NCI-H2196 treated with DMSO at 0.1 percent for 48 hours (cell line): ENCODE data around the gene MZB1.
"Not testable (repeated sequence)": the region's sequence is repeated elsewhere in the genome, so short reads cannot be mapped to it uniquely, and the experiment has no call there.

ENCODE experiments used
- DNase-seq: peaks from one replicate; lab custom pipeline; 2025; ENCODE audit not compliant: unreplicated experiment; lab: John Stamatoyannopoulos, UW

The MZB1 gene

DNA sequence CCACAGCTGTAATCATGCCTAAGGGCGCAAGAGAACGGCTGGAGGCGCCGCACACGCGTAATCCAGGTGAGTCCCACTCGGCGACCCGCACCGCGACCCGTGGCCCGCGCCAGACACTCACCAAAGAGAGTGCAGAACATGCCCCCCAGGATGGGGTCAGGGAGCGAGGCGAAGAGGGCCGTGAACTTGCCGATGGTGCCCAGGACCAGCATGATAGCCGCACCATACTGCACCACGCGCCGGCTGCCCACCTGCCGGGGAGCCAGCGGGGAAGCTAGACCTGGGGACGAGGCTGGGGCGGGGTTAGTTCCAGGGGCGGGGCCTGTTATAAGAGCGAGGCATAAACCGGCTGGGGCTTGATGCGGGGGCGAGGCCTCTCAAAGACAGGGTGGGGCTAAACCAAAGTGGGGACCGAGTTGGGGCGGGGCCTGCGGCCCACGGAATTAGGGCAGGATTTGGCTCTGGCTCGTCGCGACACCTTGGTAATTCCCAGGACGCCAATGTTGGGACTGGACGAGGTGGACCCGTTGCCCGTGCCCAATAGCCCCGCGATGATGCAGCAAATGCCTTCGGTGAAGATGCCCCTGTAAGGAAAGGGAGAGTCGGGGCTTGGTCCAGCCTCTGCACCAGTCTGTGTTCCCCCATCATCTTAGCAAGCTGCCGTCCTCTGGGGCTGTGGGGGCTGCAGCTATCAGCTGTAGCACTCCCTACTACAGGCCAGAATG is 11.4 kb downstream of the MZB1 start:
- DNase-seq = no peak

DNA sequence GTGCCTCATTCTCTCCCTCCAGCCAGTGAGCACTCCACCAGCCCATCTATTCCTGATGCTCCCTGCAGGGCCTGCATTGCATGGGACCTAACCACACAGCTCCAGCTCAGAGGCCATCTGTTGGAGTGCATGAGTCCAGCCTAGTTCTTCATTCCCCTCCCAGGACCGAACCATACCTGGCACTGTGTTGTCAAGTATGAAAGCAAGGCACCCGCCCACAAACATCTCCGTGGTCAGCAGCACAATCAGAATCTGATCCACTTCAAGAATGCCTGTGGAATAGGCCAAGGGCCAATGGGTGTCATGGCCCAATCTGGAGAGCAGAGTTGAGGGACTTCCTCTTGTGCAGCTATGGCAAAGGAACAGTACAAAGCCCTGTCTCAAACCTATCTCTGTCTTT is 12.5 kb downstream of the MZB1 start:
- DNase-seq = no peak

DNA sequence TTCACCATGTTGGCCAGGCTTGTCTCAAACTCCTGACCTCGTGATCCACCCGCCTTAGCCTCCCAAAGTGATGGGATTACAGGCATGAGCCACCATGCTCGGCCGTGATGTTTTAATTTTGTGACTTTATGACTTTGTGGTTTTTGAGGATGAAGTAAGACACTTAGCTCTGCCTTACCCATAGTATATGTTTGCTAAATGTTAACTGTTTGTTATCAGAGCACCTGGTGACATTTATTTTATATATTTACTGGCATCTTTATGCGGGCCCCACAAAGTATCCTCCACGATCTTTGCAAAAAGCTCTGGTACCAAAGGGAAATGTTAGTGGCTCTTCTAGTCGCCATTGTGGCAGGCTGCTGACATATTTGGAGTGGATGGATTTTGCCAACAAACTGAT is 13.3 kb downstream of the MZB1 start:
- DNase-seq = no peak

DNA sequence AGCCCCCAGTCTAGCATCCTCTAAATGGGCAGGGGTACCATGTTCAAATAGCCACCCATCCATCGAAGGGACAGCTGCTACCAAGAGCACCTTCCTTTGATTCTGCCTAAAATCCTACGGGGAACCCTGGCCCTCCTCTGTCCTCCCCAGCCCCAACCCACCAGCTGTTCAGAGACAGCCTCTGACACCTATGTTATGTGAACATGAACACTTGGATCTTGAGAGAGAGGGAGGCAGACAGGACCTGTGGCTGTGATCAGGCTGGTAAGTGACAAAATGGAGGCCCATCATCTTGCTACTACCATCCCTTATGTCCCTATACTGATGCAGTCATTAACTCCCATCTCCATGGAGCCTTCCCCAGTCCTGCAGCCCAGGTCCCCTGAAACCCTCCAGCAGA is 14.8 kb downstream of the MZB1 start:
- DNase-seq = no peak

DNA sequence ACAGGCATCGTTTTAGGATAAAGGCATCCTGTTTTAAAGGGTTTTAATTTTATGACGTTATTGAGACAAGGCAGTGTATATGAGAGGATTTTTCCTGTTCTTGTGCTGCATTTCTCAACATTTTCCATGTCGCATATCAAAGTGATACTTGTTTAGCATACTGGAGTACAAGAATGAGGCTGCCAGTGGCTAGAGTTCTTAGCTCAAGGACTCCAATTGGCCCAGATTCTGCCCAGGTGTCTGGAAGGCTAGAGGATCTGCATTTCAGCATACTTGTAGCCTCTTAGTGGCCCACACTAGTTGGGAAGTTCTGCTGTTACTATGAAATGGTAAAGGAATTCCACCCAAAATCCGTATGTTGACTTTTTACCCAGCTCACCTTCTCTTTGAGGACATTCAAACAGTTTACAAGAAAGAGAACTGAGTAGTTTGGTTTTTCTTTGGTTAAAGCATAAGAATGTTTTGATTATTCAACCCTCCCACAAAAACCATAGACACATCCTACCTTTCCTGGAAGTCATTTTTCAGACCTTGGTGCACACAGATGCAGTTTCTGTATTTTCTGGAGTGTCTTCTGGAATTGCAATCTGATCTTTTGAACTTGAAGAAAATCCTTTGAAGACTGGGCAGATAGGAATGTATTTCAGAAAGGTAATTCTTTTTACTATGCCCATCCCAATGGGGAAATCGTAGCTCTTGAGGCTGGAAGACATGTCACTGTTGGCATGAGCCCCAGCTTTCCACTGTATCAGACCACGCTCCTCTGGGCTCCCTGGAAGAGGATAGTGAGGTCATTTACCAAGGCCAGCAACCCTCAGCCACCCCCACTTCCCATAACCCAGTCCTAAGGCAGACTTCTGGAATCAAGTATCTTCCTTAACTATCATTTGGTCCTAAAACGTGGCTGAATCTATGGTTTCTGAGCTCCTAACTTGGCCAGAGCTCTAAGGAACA is 18.0 kb downstream of the MZB1 start:
- DNase-seq = no peak

DNA sequence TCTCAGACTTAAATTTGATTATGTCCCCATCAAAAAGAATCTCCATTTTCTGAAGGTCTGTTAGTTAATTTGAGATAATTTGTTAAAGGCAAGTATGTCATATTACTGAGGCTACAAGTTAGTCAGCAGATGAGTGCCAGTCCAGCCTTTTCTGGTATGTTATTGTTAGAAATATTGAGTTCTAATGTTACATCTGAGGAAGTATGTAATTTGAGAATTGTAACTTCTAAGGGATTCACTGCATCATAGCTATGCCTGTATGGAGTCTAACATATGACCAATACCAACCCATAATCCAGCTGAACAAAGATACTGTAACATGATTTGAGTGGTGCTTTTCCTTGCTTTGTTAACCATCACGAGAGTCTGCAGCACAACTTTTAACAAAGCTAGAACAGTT is 20.5 kb downstream of the MZB1 start:
- no peak for DNase-seq

DNA sequence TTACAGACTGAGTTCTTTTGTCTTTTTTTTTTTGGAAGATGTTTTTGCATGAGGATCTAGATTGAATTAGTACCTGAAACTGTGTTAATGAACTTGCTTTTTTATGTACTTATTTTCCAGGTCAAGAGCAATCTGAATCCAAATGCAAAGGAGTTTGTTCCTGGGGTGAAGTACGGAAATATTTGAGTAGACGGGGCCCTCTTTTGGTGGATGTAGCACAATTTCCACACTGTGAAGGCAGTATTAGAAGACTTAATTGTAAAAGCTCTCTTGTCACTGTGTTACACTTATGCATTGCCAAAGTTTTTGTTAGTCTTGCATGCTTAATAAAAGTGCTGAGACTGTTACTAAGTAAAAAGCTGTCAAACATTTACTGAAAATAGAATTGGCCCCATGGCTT is 21.1 kb downstream of the MZB1 start:
- DNase-seq = no peak

DNA sequence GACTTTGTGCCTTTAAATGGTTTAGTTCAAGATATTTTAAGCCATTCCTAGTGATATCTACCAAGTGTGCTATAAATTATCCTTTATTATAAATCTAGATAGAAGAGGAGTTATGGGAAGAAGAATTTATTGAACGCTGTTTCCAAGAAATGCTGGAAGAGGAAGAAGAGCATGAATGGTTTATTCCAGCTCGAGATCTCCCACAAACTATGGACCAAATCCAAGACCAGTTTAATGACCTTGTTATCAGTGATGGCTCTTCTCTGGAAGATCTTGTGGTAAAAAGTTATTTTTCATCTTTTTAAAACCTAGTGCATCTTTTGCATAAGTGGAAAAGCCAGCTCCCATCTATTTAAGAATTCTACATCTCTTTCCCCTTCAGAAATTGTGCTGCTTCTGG is 25.2 kb downstream of the MZB1 start:
- DNase-seq = no peak

DNA sequence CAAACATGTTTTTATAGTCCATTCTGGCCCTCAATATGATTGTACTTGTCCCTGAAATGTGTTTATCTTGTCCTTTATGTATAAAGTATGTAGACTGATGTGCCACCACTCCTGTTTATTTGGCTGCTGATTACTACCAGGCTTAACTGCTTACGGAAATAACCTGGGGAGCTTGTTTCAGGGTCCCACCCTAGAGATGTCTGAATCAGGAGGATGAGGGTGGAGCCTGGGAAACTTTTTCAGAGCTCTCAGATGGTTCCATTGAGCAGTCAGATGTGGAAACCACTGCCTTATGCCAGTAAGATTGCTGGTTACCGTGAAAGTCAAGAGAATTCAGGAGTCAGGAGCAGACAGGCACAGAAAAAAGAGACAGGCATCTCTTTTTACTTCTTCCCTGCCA is 25.8 kb downstream of the MZB1 start:
- no peak for DNase-seq

DNA sequence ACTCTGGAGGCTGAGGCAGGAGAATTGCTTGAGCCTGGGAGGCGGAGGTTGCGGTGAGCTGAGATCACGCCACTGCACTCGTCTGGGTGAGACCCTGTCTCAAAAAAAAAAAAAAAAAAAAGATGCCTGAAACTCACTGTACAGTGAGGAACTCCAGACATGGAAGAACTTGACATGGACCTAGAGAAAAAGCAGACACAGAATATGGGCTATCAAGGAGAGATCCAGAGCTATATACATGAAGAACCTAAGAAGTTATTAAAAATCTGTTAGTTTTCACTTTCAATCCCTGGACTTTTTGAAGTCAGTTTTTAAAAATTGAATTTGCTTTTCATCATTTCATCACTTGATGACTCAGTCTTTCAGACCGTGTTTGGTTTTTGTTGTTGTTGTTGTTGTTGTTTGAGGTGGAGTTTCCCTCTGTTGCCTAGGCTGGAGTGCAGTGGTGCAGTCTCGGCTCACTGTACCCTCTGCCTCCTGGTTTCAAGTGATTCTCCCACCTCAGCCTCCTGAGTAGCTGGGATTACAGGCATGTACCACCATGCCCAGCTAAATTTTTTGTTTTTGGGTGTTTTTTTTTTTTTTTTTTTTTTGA is 27.8 kb downstream of the MZB1 start:
- DNase-seq = no peak

DNA sequence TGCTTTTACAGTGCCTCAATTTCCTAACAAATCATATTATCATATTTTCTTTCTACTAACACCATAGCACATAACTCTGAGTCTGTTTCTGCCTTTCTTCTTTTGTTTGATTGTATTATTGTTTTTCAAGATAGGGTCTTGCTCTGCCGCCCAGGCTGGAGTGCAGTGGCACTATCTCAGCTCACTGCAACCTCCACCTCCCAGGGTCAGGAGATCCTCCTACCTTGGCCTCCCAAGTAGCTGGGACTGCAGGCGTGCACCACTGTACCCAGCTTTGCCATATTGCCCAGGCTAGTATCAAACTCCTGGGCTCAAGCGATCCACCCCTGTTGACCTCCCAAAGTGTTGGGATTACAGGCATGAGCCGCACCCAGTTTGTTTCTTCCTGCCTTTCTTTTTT is 29.3 kb downstream of the MZB1 start:
- no peak for DNase-seq

DNA sequence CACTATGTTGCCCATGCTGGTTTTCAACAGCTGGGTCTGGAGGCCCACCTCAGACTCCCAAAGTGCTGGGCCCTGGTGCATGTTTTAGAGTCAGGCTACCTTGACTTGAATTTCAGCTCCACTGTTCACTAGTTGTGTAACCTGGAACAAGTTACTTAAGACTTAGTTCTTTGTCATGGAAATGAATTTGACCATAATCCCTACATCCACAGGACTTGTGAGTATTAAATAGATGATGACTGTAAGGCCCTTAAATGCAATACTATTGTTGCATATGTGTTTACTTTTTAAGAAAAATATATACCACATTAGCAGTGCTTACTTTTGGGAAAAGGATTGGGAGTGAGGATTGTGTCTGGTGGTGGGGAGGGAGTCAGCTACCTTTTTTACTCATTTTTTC is 31.6 kb downstream of the MZB1 start:
- DNase-seq = no peak

DNA sequence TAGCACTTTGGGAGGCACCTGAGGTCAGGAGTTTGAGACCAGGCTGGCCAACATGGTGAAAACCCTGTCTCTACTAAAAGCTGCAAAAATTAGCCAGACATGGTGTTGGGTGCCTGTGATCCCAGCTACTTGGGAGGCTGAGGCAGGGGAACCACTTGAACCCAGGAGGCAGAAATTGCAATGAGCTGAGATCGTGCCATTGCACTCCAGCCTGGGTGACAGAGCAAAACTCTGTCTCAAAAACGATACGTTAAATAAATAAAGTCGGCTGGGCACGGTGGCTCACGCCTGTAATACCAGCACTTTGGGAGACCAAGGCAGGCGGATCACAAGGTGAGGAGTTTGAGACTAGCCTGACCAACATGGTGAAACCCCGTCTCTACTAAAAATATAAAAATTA is 33.8 kb downstream of the MZB1 start:
- not testable (repeated sequence) for DNase-seq

DNA sequence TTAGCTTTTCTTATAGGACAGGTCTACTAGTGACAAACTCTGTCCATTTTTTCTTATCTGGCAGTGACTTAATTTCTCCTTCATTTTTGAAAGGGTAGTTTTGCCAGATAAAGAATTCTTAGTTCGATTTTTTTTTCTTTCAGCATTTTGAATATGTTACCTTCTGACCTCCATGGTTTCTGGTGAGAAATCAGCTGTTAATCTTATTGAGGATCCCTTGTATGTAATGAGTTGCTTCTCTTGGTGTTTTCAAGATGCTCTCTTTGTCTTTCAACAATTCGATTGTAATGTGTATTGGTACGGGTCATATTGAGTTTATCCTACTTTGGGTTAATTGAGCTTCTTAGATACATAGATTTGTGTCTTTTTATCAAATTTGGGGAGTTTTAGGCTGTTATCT is 35.5 kb downstream of the MZB1 start:
- DNase-seq = no peak

DNA sequence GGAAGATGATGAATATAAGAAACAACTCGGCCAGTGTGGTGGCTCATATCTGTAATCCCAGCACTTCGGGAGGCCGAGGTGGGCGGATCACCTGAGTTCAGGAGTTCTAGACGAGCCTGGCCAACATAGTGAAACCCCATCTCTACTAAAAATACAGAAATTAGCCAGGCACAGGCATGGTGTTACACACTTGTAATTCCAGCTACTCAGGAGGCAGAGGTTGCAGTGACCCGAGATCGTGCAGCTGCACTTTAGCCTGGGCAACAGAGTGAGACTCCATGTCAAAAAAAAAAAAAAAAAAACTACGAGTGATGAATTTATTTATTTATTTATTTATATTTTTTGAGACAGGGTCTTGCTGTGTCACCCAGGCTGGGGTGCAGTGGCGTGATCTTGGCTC is 41.9 kb downstream of the MZB1 start:
- not testable (repeated sequence) for DNase-seq

DNA sequence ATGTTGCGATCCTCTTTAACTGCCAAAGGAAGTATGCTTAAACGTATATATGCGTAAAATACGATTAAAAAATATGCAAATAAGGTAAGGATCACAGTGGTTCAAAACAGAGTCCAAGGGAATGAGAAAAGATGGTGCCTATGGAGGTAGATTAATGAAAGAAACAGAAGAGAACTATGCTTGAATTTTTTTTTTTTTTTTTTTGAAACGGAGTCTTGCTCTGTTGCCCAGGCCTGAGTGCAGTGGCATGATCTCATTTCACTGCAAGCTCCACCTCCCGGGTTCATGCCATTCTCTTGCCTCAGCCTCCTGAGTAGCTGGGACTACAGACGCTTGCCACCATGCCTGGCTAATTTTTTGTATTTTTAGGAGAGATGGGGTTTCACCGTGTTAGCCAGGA is 44.3 kb downstream of the MZB1 start:
- not testable (repeated sequence) for DNase-seq

DNA sequence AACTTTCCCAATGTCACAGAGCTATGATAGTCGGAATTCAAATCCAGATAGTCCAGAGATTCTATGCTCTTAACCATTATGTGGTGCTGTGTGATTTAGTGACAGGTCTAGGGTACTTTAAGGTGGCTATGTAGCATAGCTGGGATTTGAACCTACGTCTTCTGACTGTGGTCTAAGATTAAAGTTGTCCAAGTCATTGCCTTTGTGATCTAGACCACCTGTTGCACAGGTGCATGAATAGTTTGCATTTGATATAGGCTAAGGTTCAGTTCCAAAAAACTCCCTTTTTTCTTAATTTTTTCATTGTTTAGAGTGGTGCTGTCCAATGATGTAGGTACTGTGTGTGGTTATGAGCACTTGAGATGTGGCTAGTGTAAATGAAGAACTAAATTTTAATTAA is 45.5 kb downstream of the MZB1 start:
- DNase-seq = no peak

DNA sequence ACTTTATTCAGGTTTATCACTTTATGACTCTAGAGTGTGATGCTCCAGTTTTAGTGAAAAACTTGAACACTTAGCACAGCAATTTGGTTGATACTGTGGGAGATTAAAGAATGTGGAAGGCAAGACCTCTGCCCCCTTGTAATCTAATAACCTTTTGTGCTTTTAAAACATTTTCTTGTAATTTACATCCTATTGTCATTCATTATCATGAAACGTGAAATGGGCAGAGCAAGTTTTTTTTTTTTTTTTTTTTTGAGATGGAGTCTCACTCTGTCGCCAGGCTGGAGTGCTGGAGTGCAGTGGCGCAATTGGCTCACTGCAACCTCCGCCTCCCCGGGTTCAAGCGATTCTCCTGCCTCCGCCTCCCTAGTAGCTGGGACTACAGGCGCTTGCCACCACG is 46.2 kb downstream of the MZB1 start:
- DNase-seq = no peak

DNA sequence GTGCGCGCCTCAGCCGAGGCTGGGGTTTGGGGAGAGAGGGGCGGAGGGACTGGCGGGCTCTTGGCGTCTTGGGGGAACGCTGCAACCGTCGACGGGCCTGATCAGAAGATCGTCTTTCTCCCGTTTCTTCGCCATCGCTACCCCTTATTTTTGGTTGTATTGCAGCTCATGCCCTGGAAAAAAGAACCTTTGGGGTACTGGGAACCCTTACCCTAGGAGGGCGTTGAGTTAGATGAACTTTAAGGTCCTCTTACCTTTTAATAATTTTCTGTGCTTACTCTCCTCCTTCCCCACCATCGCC is 47.3 kb downstream of the MZB1 start:
- no peak for DNase-seq

DNA sequence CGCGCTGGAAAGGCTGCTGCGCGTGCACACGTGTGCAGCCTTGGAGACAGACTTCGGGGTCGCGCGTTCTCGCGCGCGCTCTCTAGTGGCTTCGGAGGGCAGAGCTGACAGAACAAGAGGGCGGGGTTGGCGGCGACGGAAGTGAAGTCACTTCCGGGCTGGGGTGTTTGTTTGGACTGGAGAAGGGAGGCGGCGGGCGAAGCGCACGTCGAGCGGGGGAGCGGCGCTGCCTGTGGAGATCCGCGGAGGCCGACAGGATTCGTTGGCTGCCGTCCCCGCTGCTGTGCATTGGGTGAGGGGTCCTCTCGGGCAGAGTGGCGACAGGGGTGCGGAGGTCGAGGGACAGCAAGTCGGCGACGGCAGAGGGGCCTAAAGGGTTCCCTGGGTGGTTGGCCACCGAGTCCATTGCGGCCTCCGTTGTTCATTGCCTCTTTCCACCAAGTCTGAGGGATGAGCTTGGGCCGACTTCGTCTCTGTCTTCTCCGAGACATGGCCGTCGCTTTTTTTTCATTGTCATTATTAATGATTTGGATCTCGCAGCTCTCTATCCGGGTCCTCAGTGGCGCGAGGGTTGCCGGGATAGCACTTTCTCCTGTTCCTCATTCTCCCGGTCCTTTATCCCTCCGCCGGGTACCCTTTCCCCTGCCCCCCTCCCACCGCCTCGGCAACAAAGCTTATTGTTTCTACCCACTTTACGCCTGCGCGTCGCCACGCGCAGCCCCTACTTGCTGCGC is 47.9 kb downstream of the MZB1 start, which contains the start of gene PAIP2:
Gene PAIP2, plus strand, starts transcription at position 166 of the 734 bp plus-strand sequence. CDS start 21,931 bp downstream, outside the sequence.
- DNase-seq = peak; percentile 95

DNA sequence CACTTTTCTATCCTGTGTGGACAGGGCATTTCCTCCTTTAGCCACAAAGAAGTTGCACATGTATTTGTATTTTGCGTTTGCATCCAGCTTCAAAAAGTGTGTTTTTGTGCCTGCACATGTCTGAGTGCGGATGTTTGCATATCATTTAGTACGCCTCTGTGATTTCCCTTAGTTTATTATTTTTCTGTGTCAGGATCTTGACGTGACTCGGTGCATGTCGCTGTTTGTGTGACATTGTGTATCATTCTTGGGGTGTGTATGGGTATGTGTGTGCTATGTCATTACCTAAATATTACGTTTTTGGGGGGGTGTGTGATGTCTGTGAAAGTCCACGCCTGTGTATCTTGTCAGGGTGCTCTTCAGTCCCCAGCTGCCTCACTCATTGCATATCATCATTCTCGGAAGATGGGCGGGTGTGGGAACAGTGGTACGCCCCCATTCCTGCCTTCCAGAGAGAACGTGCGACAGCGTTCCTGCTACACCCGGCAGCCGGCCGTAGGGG is 48.5 kb downstream of the MZB1 start:
- no peak for DNase-seq
